B cell (primary cell): ENCODE data around the gene NSF. TPM values are rescaled to one million over a fixed set of nuclear protein-coding genes. Genes with fewer than 3 reads are reported as not detected.

Experiments used
- ATAC-seq: fragments of 200-7000 bp; cut with Tn5 transposase; one replicate; pipeline ENCODE4 v1.10.0; 2021; ENCODE audit warnings: low read depth, mild to moderate bottlenecking, moderate number of reproducible peaks, moderate library complexity
- CTCF ChIA-PET: fragments of 350-600 bp; sonication (Branson Sonifier 250); formaldehyde crosslinking; loops from one replicate; lab custom pipeline; 2021; ENCODE audit warnings: antibody characterized with exemption, inconsistent platforms; lab: Charles Lee
- POLR2A ChIA-PET: fragments of 350-600 bp; sonication (Branson Sonifier 250); formaldehyde crosslinking; loops from one replicate; lab custom pipeline; 2021; ENCODE audit warnings: antibody characterized with exemption; lab: Charles Lee
- DNase-seq: peaks from one replicate; pipeline ENCODE4 v3.0.0; 2013
- H2AFZ ChIP-seq: 2 replicates; pipeline ENCODE4 v1.6.1; 2012; ENCODE audit warnings: mild to moderate bottlenecking, low read depth, low read length; ENCODE audit not compliant: insufficient read depth, poor library complexity, severe bottlenecking
- H3K27ac ChIP-seq, 2 donors: 1 replicate in 1 of 2; 2 replicates in 1 of 2; pipeline ENCODE4 v1.5.1; 2012 to 2013; ENCODE audit warnings: low read length in 2 of 2, mild to moderate bottlenecking in 2 of 2, moderate library complexity in 1 of 2
- H3K27me3 ChIP-seq, 4 experiments: fragments of 200-600 bp in 1 of 4; sonication (generic) in 1 of 4; replicated peaks in 1 of 4; 1 replicate in 2 of 4; 2 replicates in 2 of 4; pipeline versions ENCODE4 v1.6.1 to v1.7.0; 2013 to 2016; ENCODE audit warnings: low read length in 3 of 4, mild to moderate bottlenecking in 2 of 4, mixed read lengths in 1 of 4, moderate library complexity in 1 of 4; ENCODE audit not compliant: insufficient read depth in 4 of 4, control insufficient read depth in 3 of 4; ENCODE audit errors: control extremely low read depth in 1 of 4
- H3K36me3 ChIP-seq, 2 experiments: replicated peaks in 1 of 2; 1 replicate in 1 of 2; 2 replicates in 1 of 2; pipeline versions ENCODE4 v1.6.1 to v1.7.1; 2013; ENCODE audit warnings: low read length in 1 of 2; ENCODE audit not compliant: insufficient read depth in 2 of 2, control insufficient read depth in 1 of 2; ENCODE audit errors: control extremely low read depth in 1 of 2, extremely low read depth in 1 of 2
- H3K4me1 ChIP-seq, 2 donors: fragments of 200-600 bp in 1 of 2; sonication (generic) in 1 of 2; 1 replicate in 1 of 2; 2 replicates in 1 of 2; pipeline versions ENCODE4 v1.5.1 to v1.6.1; 2013 to 2017; ENCODE audit warnings: low read length in 2 of 2; ENCODE audit not compliant: control insufficient read depth in 2 of 2, insufficient read depth in 2 of 2
- H3K4me2 ChIP-seq: replicated peaks from 2 replicates; pipeline ENCODE3; 2012; ENCODE audit warnings: mild to moderate bottlenecking, low read depth, low read length; ENCODE audit not compliant: poor library complexity, severe bottlenecking
- H3K4me3 ChIP-seq, 5 experiments: fragments of 200-600 bp in 1 of 5; sonication (generic) in 1 of 5; 1 replicate in 3 of 5; 2 replicates in 2 of 5; pipeline versions ENCODE4 v1.5.1 to v1.7.0; 2011 to 2016; ENCODE audit warnings: low read length in 4 of 5, mild to moderate bottlenecking in 4 of 5, low read depth in 2 of 5, control low read depth in 1 of 5, moderate library complexity in 1 of 5; ENCODE audit not compliant: insufficient read depth in 1 of 5; ENCODE audit errors: control extremely low read depth in 1 of 5, extremely low read depth in 1 of 5
- H3K79me2 ChIP-seq: fragments of 200-600 bp; sonication (generic); one replicate; pipeline ENCODE4 v1.6.0; 2016; ENCODE audit warnings: low read length; ENCODE audit not compliant: control insufficient read depth, insufficient read depth
- H3K9ac ChIP-seq: fragments of 200-600 bp; sonication (generic); 2 replicates; pipeline ENCODE4 v1.6.1; 2017; ENCODE audit warnings: mild to moderate bottlenecking, low read length, moderate library complexity
- H3K9me3 ChIP-seq, 3 donors: one replicate each; pipeline versions ENCODE4 v1.6.1 to v1.7.1; 2013; ENCODE audit warnings: low read length in 2 of 3; ENCODE audit not compliant: control insufficient read depth in 2 of 3, insufficient read depth in 1 of 3; ENCODE audit errors: control extremely low read depth in 1 of 3
- H4K20me1 ChIP-seq: 2 replicates; pipeline ENCODE4 v1.6.0; 2012; ENCODE audit warnings: mild to moderate bottlenecking, low read length; ENCODE audit not compliant: insufficient read depth, control insufficient read depth, poor library complexity, severe bottlenecking
- H3K27ac Mint-ChIP-seq: one replicate; pipeline ENCODE4 v1.8.0; 2021; ENCODE audit warnings: mixed read lengths
- H3K27me3 Mint-ChIP-seq: one replicate; pipeline ENCODE4 v1.8.0; 2021; ENCODE audit warnings: mixed read lengths
- H3K4me1 Mint-ChIP-seq: one replicate; pipeline ENCODE4 v1.8.0; 2021; ENCODE audit warnings: mixed read lengths
- H3K4me3 Mint-ChIP-seq: one replicate; pipeline ENCODE4 v1.8.0; 2021; ENCODE audit warnings: mixed read lengths
- H3K9me3 Mint-ChIP-seq: one replicate; pipeline ENCODE4 v1.8.0; 2022; ENCODE audit warnings: mixed read lengths; ENCODE audit not compliant: insufficient read depth
- EZH2 ChIP-seq: IDR thresholded peaks from 2 replicates; pipeline ENCODE4 v1.6.1; 2012; ENCODE audit warnings: borderline replicate concordance, low read depth, mild to moderate bottlenecking, moderate library complexity, low read length; ENCODE audit not compliant: insufficient read depth, poor library complexity, severe bottlenecking
- WGBS: methylation state at CpG from one replicate; pipeline ENCODE4 v1.1.5; 2013; ENCODE audit warnings: missing lambda C conversion rate; ENCODE audit not compliant: insufficient coverage; 5-methylcytosine and 5-hydroxymethylcytosine counted together
- intact Hi-C: fragments of 100-400 bp; cut with micrococcal nuclease; formaldehyde crosslinking; loops from one replicate; pipeline ENCODE4 v1.10.0; 2022
- polyA plus RNA-seq: library from polyadenylated mRNA; depleted of rRNA; stranded (reverse); fragments of >200 nt; gene quantifications from 2 replicates; pipeline ENCODE4 v1.2.3, GENCODE V29; 2012
- total RNA-seq, 2 donors: library from RNA; stranded (reverse); fragments of 120-200 nt in 1 of 2; gene quantifications; 1 replicate in 1 of 2; 2 replicates in 1 of 2; pipeline versions ENCODE4 v1.2.3 to v1.2.4, GENCODE V29; 2013 to 2022
- TF ChIP-seq, protein P1 (sequence below): fragments of 200-600 bp; IDR thresholded peaks from one replicate; pipeline ENCODE4 v1.8.0; 2022; ENCODE audit warnings: antibody characterized with exemption, mild to moderate bottlenecking

NSF gene
- total and polyA plus RNA-seq, 2 donors (not counting 1 experiment from before 2014, with no cell fraction given): 10.9 to 91.0 TPM

DNA sequence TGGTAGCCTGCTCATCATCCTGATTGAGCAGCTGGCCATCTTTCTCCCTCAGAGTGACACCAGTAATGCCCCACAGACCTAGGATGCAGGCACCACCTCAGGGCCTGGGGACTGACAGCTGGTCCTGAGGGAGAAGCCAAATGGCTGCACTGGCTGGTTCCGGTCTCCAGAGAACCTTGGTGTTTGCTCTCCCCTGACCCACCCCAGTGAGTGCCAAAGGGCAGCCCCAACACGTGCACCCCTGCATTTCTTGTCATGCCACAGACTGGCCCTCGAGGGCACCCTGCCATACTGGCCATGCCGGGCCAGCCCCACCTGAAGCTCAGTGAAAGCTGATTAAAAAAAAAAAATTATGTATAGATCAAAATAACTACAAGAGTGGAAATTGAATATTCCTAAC lies 127.5 kb downstream of the NSF start:
- Mint-ChIP-seq H3K4me3 (no peak overlapping the region), H3K4me1 (peaks cover 20% of the 10 kb centered on the region), H3K27me3 (no peaks in the 10 kb centered on the region), H3K9me3 (no peaks in the 10 kb centered on the region), H3K27ac (no peak overlapping the region)
- WGBS: 86% methylated on average over 1 of the region's 4 CpGs
- H3K79me2 ChIP-seq: no peaks in the 10 kb centered on the region
- peaks cover 15 to 17% of the 10 kb centered on the region in 2 donors for H3K4me1 ChIP-seq
- H3K9ac ChIP-seq: no peak overlapping the region
- H3K27ac ChIP-seq: no peak overlapping the region
- CTCF ChIA-PET: interaction anchor here (0.8 kb wide), 1 partner anchor 224 kb away, joined by 3 read pairs; no protein-coding TSS in a partner anchor
- ATAC-seq (no peak), DNase-seq (no peak)
- peaks cover 0 to 25% of the 10 kb centered on the region in 2 experiments for H3K36me3 ChIP-seq
- no peak overlapping the region for H3K4me2 ChIP-seq
- POLR2A ChIA-PET: no interaction called here
- no peak overlapping the region for H2AFZ ChIP-seq
- TF ChIP-seq, protein P1, sequence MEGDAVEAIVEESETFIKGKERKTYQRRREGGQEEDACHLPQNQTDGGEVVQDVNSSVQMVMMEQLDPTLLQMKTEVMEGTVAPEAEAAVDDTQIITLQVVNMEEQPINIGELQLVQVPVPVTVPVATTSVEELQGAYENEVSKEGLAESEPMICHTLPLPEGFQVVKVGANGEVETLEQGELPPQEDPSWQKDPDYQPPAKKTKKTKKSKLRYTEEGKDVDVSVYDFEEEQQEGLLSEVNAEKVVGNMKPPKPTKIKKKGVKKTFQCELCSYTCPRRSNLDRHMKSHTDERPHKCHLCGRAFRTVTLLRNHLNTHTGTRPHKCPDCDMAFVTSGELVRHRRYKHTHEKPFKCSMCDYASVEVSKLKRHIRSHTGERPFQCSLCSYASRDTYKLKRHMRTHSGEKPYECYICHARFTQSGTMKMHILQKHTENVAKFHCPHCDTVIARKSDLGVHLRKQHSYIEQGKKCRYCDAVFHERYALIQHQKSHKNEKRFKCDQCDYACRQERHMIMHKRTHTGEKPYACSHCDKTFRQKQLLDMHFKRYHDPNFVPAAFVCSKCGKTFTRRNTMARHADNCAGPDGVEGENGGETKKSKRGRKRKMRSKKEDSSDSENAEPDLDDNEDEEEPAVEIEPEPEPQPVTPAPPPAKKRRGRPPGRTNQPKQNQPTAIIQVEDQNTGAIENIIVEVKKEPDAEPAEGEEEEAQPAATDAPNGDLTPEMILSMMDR: no peak
- TF ChIP-seq EZH2: no peak
- no peaks in the 10 kb centered on the region for H4K20me1 ChIP-seq
- intact Hi-C loops: no loop called here
- no peaks in the 10 kb centered on the region for H3K27me3 ChIP-seq
- no peak overlapping the region for H3K4me3 ChIP-seq
- no peaks in the 10 kb centered on the region for H3K9me3 ChIP-seq

DNA sequence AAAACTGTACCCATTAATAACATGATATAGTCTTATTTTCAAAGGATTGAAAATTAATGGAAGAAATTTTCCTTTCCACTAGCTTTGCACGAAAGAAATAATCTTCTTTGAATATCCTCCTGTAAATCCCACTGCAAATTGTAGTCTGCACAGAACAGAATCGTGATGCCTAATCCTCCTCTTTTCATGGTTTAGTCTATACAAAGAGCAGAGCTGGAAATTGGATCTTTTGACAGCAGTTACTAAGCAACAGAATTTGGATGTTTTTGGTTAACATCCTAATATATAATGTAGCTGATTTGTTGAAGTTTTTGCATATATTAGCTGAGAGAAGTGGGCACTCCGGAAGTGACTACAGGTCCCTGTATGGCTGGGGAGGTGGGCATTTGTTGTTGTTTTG lies 129.4 kb downstream of the NSF start:
- H3K9me3 Mint-ChIP-seq: no peaks in the 10 kb centered on the region
- Histone ChIP-seq H3K9ac (no peak overlapping the region), H3K27me3 (no peaks in the 10 kb centered on the region), H3K9me3 (no peaks in the 10 kb centered on the region), H3K36me3 (peaks cover 0 to 14% of the 10 kb centered on the region in 2 experiments), H3K4me1 (peaks cover 23 to 26% of the 10 kb centered on the region in 2 donors), H3K27ac (no peak overlapping the region), H4K20me1 (no peaks in the 10 kb centered on the region), H2AFZ (no peak overlapping the region), H3K79me2 (no peaks in the 10 kb centered on the region), H3K4me2 (no peak overlapping the region), H3K4me3 (no peak overlapping the region)
- intact Hi-C loops: no loop called here
- no peak for ATAC-seq
- DNase-seq: no peak
- peaks cover 31% of the 10 kb centered on the region for H3K4me1 Mint-ChIP-seq
- H3K27ac Mint-ChIP-seq: no peak overlapping the region
- TF ChIP-seq, protein P1: no peak
- no peak for TF ChIP-seq EZH2
- ChIA-PET POLR2A (no interaction called here), CTCF (no interaction called here)
- no peaks in the 10 kb centered on the region for H3K27me3 Mint-ChIP-seq
- no peak overlapping the region for H3K4me3 Mint-ChIP-seq
- WGBS: no CpG with 5 or more reads among the region's 3 CpGs
